H1 (cell line): ENCODE results near the gene PRR5L. TPM values are rescaled to one million over a fixed set of nuclear protein-coding genes. Genes with fewer than 3 reads are reported as not detected.

Source experiments
- EZH2 ChIP-seq: fragments of 200-600 bp; sonication (generic); IDR thresholded peaks from 2 replicates; pipeline ENCODE4 v1.7.1; 2012; ENCODE audit warnings: low read depth, mild to moderate bottlenecking, moderate library complexity, low read length, inconsistent platforms; ENCODE audit not compliant: severe bottlenecking
- KDM5A ChIP-seq: fragments of 200-600 bp; IDR thresholded peaks from 2 replicates; pipeline ENCODE4 v1.7.1; 2012; ENCODE audit warnings: mild to moderate bottlenecking, low read length, inconsistent platforms, mixed read lengths
- SP4 ChIP-seq: IDR thresholded peaks from 2 replicates; pipeline ENCODE4 v1.6.1; 2012; ENCODE audit warnings: low read length, inconsistent platforms
- TBP ChIP-seq: IDR thresholded peaks from 2 replicates; pipeline ENCODE4 v1.6.1; 2011; ENCODE audit warnings: low read depth, low read length, improper control_type of control experiment
- TCF12 ChIP-seq: IDR thresholded peaks from 2 replicates; pipeline ENCODE4 v1.6.1; 2011; ENCODE audit warnings: low read depth, mild to moderate bottlenecking, low read length
- polyA plus RNA-seq, 7 experiments: library from polyadenylated mRNA; depleted of rRNA in 3 of 7; stranded (reverse) in 5 of 7; unstranded in 2 of 7; fragments of >200 nt in 5 of 7; fragments of 200-250 nt in 2 of 7; gene quantifications; 1 replicate in 5 of 7; 2 replicates in 1 of 7; 4 replicates in 1 of 7; pipeline versions ENCODE4 v1.2.1 to v1.2.3, GENCODE V29; 2011 to 2013; ENCODE audit warnings: missing spikeins in 2 of 7, mixed read lengths in 2 of 7
- total RNA-seq: library from RNA; stranded (reverse); fragmentation: NEBNext Ultra II Directional; extraction: Animal tissue kit (Norgen Biotek cat#: 25700); gene quantifications from 2 replicates; pipeline ENCODE4 v1.2.1, GENCODE V29; 2021

The PRR5L gene
- total and polyA plus RNA-seq, 2 of the 8 experiments (the other 6 are each of a cell fraction or from before 2014, with no cell fraction given) = 6.6 to 10.1 TPM

DNA sequence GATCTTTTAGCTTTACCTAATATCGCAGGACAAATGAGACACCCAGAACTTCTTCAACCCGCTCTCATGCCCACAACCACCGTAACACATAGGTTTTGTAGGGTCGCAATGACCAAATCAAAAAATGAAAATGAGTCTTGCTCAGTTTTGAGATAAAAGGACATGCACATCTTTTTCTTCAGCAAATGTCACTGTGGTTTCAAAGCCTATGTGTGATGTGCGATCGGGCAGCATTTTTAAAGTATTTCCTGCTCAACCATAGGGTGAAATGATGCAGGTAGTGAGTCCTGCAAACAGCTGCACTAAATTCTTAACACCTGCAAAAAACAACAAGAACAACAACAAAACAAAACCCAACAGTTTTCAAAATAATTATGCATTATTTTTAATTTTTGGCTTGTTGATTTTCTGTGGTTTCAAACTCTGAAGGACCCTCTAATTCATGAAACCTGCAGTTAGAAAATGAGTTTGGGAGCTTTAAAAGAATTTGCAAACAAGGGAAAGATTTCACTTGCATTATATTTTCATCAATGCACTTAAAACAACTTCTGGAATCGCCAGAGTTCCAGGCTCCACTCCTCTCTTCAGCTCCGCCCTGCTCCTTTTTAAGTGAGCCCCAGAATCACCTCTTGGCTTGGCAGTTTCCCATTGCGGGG lies 79.4 kb downstream of the PRR5L start (continued):
- TF ChIP-seq SP4 (no peak), KDM5A (no peak), TBP (no peak), TCF12 (no peak), EZH2 (no peak)
